HG03571 (cell line): Measurements from ENCODE around the gene KAZN.

ENCODE experiments used
- ATAC-seq: cut with Tn5 transposase; IDR thresholded peaks from one replicate; pipeline ENCODE4 v1.9.1; 2021; ENCODE audit not compliant: unreplicated experiment

The KAZN gene

GRCh38 chr1:14612256-14612655, 13.8 kb downstream of the KAZN start:
- ATAC-seq = no peak

GRCh38 chr1:14613926-14614325, 15.4 kb downstream of the KAZN start:
- no peak for ATAC-seq

GRCh38 chr1:14614341-14614740, 15.9 kb downstream of the KAZN start:
- no peak for ATAC-seq

- no peak for ATAC-seq
These were observed 17.2 kb downstream of the KAZN start for GRCh38 chr1:14615549-14616218.

- no peak for ATAC-seq
These were observed 18.3 kb downstream of the KAZN start for GRCh38 chr1:14616632-14617396.

- no peak for ATAC-seq
These were observed 19.3 kb downstream of the KAZN start for GRCh38 chr1:14617791-14618190.

GRCh38 chr1:14620941-14621340, 22.5 kb downstream of the KAZN start:
- ATAC-seq = no peak

- no peak for ATAC-seq
These were observed 24.6 kb downstream of the KAZN start for GRCh38 chr1:14623090-14623489.

- ATAC-seq = no peak
These were observed 26.5 kb downstream of the KAZN start for GRCh38 chr1:14624941-14625340.

GRCh38 chr1:14625572-14625971, 27.1 kb downstream of the KAZN start:
- no peak for ATAC-seq

- no peak for ATAC-seq
These were observed 27.5 kb downstream of the KAZN start for GRCh38 chr1:14625996-14626395.

GRCh38 chr1:14626869-14627607, 28.6 kb downstream of the KAZN start:
- no peak for ATAC-seq

- no peak for ATAC-seq
These were observed 29.4 kb downstream of the KAZN start for GRCh38 chr1:14627608-14628489.

GRCh38 chr1:14629363-14630014, 31.0 kb downstream of the KAZN start:
- no peak for ATAC-seq

- ATAC-seq = no peak
These were observed 32.5 kb downstream of the KAZN start for GRCh38 chr1:14630986-14631385.

- no peak for ATAC-seq
These were observed 32.9 kb downstream of the KAZN start for GRCh38 chr1:14631421-14631820.

- no peak for ATAC-seq
These were observed 36.0 kb downstream of the KAZN start for GRCh38 chr1:14634486-14634885.

- ATAC-seq = no peak
These were observed 36.9 kb downstream of the KAZN start for GRCh38 chr1:14635421-14635820.

GRCh38 chr1:14636897-14637632, 38.6 kb downstream of the KAZN start:
- ATAC-seq = no peak
